PC-9 (cell line): ENCODE measurements around the gene KAT7. TPM values are rescaled to one million over a fixed set of nuclear protein-coding genes. Genes with fewer than 3 reads are reported as not detected.

Experiments used
- Bru-seq: library from RNA; stranded (reverse); fragments of 400-500 nt; gene quantifications from one replicate; lab custom pipeline; 2021; lab: Mats Ljungman, UMichigan
- BruChase-seq, 2 experiments: library from RNA; stranded (reverse); fragments of 400-500 nt; gene quantifications; one replicate each; lab custom pipeline; 2021; lab: Mats Ljungman, UMichigan
- BruUV-seq: library from RNA; stranded (reverse); fragments of 400-500 nt; replicated peaks from 2 replicates; lab custom pipeline; 2021; lab: Mats Ljungman, UMichigan
- CTCF ChIA-PET: fragments of 300-600 bp; sonication (Branson Sonifier 250); formaldehyde crosslinking; loops from one replicate; lab custom pipeline; 2022; ENCODE audit warnings: antibody characterized with exemption; lab: Charles Lee
- POLR2A ChIA-PET: fragments of 300-600 bp; sonication (Branson Sonifier 250); formaldehyde crosslinking; loops from one replicate; lab custom pipeline; 2022; ENCODE audit warnings: antibody characterized with exemption; ENCODE audit not compliant: unreplicated experiment; lab: Charles Lee
- DNase-seq, 2 experiments: peaks; one replicate each; pipeline versions ENCODE4 v3.0.0 to v3.0.0-alpha.2; 2015 to 2022; ENCODE audit warnings: mixed read lengths in 1 of 2
- H2AFZ ChIP-seq: fragments of 200-600 bp; sonication (generic); 2 replicates; pipeline ENCODE4 v1.8.1; 2017; ENCODE audit warnings: antibody characterized with exemption
- H3F3A ChIP-seq: fragments of 200-600 bp; sonication (generic); 2 replicates; pipeline ENCODE4 v1.8.1; 2017; ENCODE audit warnings: antibody characterized with exemption, mild to moderate bottlenecking, low read depth; ENCODE audit not compliant: insufficient read depth
- H3K27ac ChIP-seq: fragments of 200-600 bp; sonication (generic); 2 replicates; pipeline ENCODE4 v1.6.1; 2016; ENCODE audit warnings: mixed run types
- H3K27me3 ChIP-seq: fragments of 200-600 bp; sonication (generic); 2 replicates; pipeline ENCODE4 v1.6.1; 2016; ENCODE audit warnings: low read depth, mixed run types; ENCODE audit not compliant: insufficient read depth
- H3K36me3 ChIP-seq: fragments of 200-600 bp; sonication (generic); 2 replicates; pipeline ENCODE4 v1.6.1; 2016; ENCODE audit warnings: low read depth, mixed run types
- H3K4me1 ChIP-seq: fragments of 200-600 bp; sonication (generic); replicated peaks from 2 replicates; pipeline ENCODE4 v1.6.1; 2016; ENCODE audit warnings: mixed run types; ENCODE audit not compliant: insufficient read depth
- H3K4me2 ChIP-seq: fragments of 200-600 bp; sonication (generic); 2 replicates; pipeline ENCODE4 v1.6.1; 2017; ENCODE audit warnings: mixed run types
- H3K4me3 ChIP-seq: fragments of 200-600 bp; sonication (generic); 2 replicates; pipeline ENCODE4 v1.6.1; 2016; ENCODE audit warnings: mixed run types
- H3K79me2 ChIP-seq: fragments of 200-600 bp; sonication (generic); 2 replicates; pipeline ENCODE4 v1.6.1; 2017; ENCODE audit warnings: low read depth, mixed run types
- H3K9me2 ChIP-seq: fragments of 200-600 bp; sonication (generic); 2 replicates; pipeline ENCODE4 v1.8.1; 2017; ENCODE audit warnings: mild to moderate bottlenecking; ENCODE audit not compliant: insufficient read depth
- H3K9me3 ChIP-seq: fragments of 200-600 bp; sonication (generic); 2 replicates; pipeline ENCODE4 v1.8.1; 2016; ENCODE audit warnings: low read depth; ENCODE audit not compliant: insufficient read depth
- H4K20me1 ChIP-seq: fragments of 200-600 bp; sonication (generic); 2 replicates; pipeline ENCODE4 v1.8.1; 2017; ENCODE audit not compliant: insufficient read depth
- CTCF ChIP-seq: fragments of 200-600 bp; sonication (generic); conservative IDR thresholded peaks from 2 replicates; pipeline ENCODE4 v1.6.1; 2017; ENCODE audit warnings: mixed run types, antibody characterized with exemption, mild to moderate bottlenecking, moderate library complexity
- EZH2 ChIP-seq: fragments of 200-600 bp; sonication (generic); IDR thresholded peaks from 2 replicates; pipeline ENCODE4 v1.8.0; 2017; ENCODE audit warnings: antibody characterized with exemption, low read depth
- intact Hi-C: fragments of 100-400 bp; cut with micrococcal nuclease; formaldehyde crosslinking; loops from one replicate; pipeline ENCODE4 v1.10.0; 2022; ENCODE audit not compliant: unreplicated experiment
- long read RNA-seq: library from polyadenylated mRNA; stranded (forward); transcript quantifications from one replicate; pipeline ENCODE4 v2.0.0, GENCODE V29; 2022
- total RNA-seq: library from RNA; stranded (reverse); gene quantifications from 2 replicates; pipeline ENCODE4 v1.2.3, GENCODE V29; 2021

Gene KAT7
- 41.6 and 57.0 TPM in 2 replicates for total RNA-seq
- percentile 92 among the genes with signal in this experiment for Bru-seq, nascent RNA
- percentile 86 among the genes with signal in this experiment for BruChase-seq, experiment 1, labeled RNA remaining after a 2-hour chase
- BruChase-seq, experiment 2, labeled RNA remaining after a 6-hour chase, result percentile 88 among the genes with signal in this experiment
- long read RNA-seq, full-length matches to known transcripts, result 11 of 17 reads
- long read RNA-seq, partial matches to known transcripts, result 1 of 17 reads
- long read RNA-seq, other reads (novel, unspliced or antisense), result 5 of 17 reads

GRCh38 chr17:49788478-49789242 is at the start of gene KAT7:
Gene KAT7 (plus strand): TSS chr17:49788681. CDS start chr17:49788835, 154 bp downstream.
- intact Hi-C loops, result loop anchor here (1.0 to 10.0 kb wide), 3 partner anchors 24 to 214 kb away; partner anchors contain the start of genes FAM117A and NXPH3
- peaks cover 24% of the 10 kb centered on the region for H3K4me1 ChIP-seq
- no peaks in the 10 kb centered on the region for H3K27me3 ChIP-seq
- H3K36me3 ChIP-seq, result peaks cover 18% of the 10 kb centered on the region
- peaks cover 43% of the 10 kb centered on the region for H4K20me1 ChIP-seq
- H2AFZ ChIP-seq, result peak within 1 kb of the TSS; percentile 94
- TF ChIP-seq EZH2 (no peak), CTCF (0 out of 2 replicates have a peak, but pooled peaks have one; percentile 19)
- ChIA-PET POLR2A (interaction anchor here (0.6 to 1.0 kb wide), 6 partner anchors 24 to 596 kb away, joined by 3 to 7 read pairs (median 4); partner anchors contain the start of gene FAM117A), CTCF (no interaction called here)
- H3K4me3 ChIP-seq, result peak within 1 kb of the TSS; percentile 88
- H3K79me2 ChIP-seq, result peaks cover 41% of the 10 kb centered on the region
- no peaks in the 10 kb centered on the region for H3K9me3 ChIP-seq
- H3F3A ChIP-seq, result no peaks in the 10 kb centered on the region; the same call in 1 of the 2 replicates
- DNase-seq, result peak; percentile 98 to 99
- peak within 1 kb of the TSS; percentile 91 for H3K27ac ChIP-seq
- peak within 1 kb of the TSS; percentile 98 for H3K4me2 ChIP-seq
- no peaks in the 10 kb centered on the region for H3K9me2 ChIP-seq
- TSS peak; percentile 82 for BruUV-seq

GRCh38 chr17:49739641-49740271 is 48.7 kb upstream of the KAT7 start:
- Histone ChIP-seq H3K27ac (no peak overlapping the region), H3K4me2 (no peak overlapping the region), H3K4me1 (0 out of 2 replicates have a peak, but pooled peaks cover 10% of the 10 kb centered on the region), H4K20me1 (no peaks in the 10 kb centered on the region), H3K9me3 (no peaks in the 10 kb centered on the region), H3K9me2 (no peaks in the 10 kb centered on the region), H2AFZ (no peak overlapping the region), H3K36me3 (no peaks in the 10 kb centered on the region), H3K79me2 (no peaks in the 10 kb centered on the region), H3K27me3 (no peaks in the 10 kb centered on the region), H3K4me3 (no peak overlapping the region), H3F3A (no peaks in the 10 kb centered on the region)
- ChIA-PET CTCF (no interaction called here), POLR2A (no interaction called here)
- TF ChIP-seq EZH2 (no peak), CTCF (no peak)
- intact Hi-C loops, result no loop called here
- BruUV-seq, result no TSS peak
- DNase-seq, result peak in 1 of 2 experiments; percentile 4
